Neural cell (in vitro differentiated cells): ENCODE results near the gene CLASP1. TPM values are rescaled to one million over a fixed set of nuclear protein-coding genes. Genes with fewer than 3 reads are reported as not detected.

Experiments used
- H2AFZ ChIP-seq: fragments of 200-600, 300-800 bp; sonication (generic), shearing (Covaris generic); 2 replicates; pipeline ENCODE4 v1.6.0; 2014; ENCODE audit warnings: low read depth, mild to moderate bottlenecking, antibody characterized with exemption, low read length, moderate library complexity
- H3F3A ChIP-seq: fragments of 200-600 bp; shearing (Covaris generic); 2 replicates; pipeline ENCODE4 v1.6.1; 2016; ENCODE audit warnings: mild to moderate bottlenecking, moderate library complexity, mixed read lengths, antibody characterized with exemption, low read length; ENCODE audit not compliant: insufficient read depth, poor library complexity, severe bottlenecking
- H3K27ac ChIP-seq: fragments of 200-600, 300-800 bp; sonication (generic), shearing (Covaris generic); 2 replicates; pipeline ENCODE4 v1.5.1; 2014; ENCODE audit warnings: mild to moderate bottlenecking, low read length, moderate library complexity
- H3K27me3 ChIP-seq: fragments of 300-800, 200-600 bp; sonication (generic), shearing (Covaris generic); 2 replicates; pipeline ENCODE4 v1.6.0; 2014; ENCODE audit warnings: mild to moderate bottlenecking, low read depth, low read length, moderate library complexity; ENCODE audit not compliant: insufficient read depth
- H3K36me3 ChIP-seq: fragments of 300-800, 200-600 bp; sonication (generic), shearing (Covaris generic); 2 replicates; pipeline ENCODE4 v1.5.1; 2014; ENCODE audit warnings: mild to moderate bottlenecking, antibody characterized with exemption, low read length, moderate library complexity; ENCODE audit not compliant: insufficient read depth
- H3K4me2 ChIP-seq: fragments of 300-800, 200-600 bp; sonication (generic), shearing (Covaris generic); 2 replicates; pipeline ENCODE4 v1.6.0; 2014; ENCODE audit warnings: mild to moderate bottlenecking, low read length
- H3K4me3 ChIP-seq: fragments of 300-800, 200-600 bp; sonication (generic), shearing (Covaris generic); 2 replicates; pipeline ENCODE4 v1.5.1; 2014; ENCODE audit warnings: mild to moderate bottlenecking, low read length, moderate library complexity
- H3K79me2 ChIP-seq: fragments of 200-600 bp; shearing (Covaris generic); replicated peaks from 2 replicates; pipeline ENCODE4 v1.6.0; 2014; ENCODE audit warnings: mild to moderate bottlenecking, low read length, moderate library complexity; ENCODE audit not compliant: insufficient read depth
- H3K9ac ChIP-seq: fragments of 300-800, 200-600 bp; sonication (generic), shearing (Covaris generic); 2 replicates; pipeline ENCODE4 v1.6.1; 2016; ENCODE audit warnings: mild to moderate bottlenecking, low read length, mixed read lengths
- H3K9me2 ChIP-seq: fragments of 200-600 bp; shearing (Covaris generic); 2 replicates; pipeline ENCODE4 v1.6.1; 2016; ENCODE audit warnings: mild to moderate bottlenecking, low read length, mixed read lengths; ENCODE audit not compliant: insufficient read depth
- H3K9me3 ChIP-seq: fragments of 200-600, 300-800 bp; sonication (generic), shearing (Covaris generic); 2 replicates; pipeline ENCODE4 v1.6.1; 2016; ENCODE audit warnings: mild to moderate bottlenecking, mixed run types, low read length, moderate library complexity, mixed read lengths
- H4K20me1 ChIP-seq: fragments of 200-600 bp; shearing (Covaris generic); 2 replicates; pipeline ENCODE4 v1.6.1; 2016; ENCODE audit warnings: mild to moderate bottlenecking, mixed run types; ENCODE audit not compliant: insufficient read depth
- CTCF ChIP-seq: fragments of 450-650 bp; IDR thresholded peaks from 2 replicates; pipeline ENCODE4 v1.5.1; 2014; ENCODE audit warnings: antibody characterized with exemption, mild to moderate bottlenecking, moderate library complexity; ENCODE audit not compliant: poor library complexity, severe bottlenecking
- EP300 ChIP-seq: fragments of 450-650 bp; conservative IDR thresholded peaks from 2 replicates; pipeline ENCODE4 v1.6.1; 2014; ENCODE audit warnings: antibody characterized with exemption, mild to moderate bottlenecking, moderate library complexity; ENCODE audit not compliant: poor library complexity, severe bottlenecking
- EZH2 ChIP-seq: fragments of 200-600, 300-800 bp; shearing (Covaris generic), sonication (generic); IDR thresholded peaks from 2 replicates; pipeline ENCODE4 v1.6.1; 2014; ENCODE audit warnings: antibody characterized with exemption, low read length, borderline replicate concordance, mild to moderate bottlenecking; ENCODE audit not compliant: insufficient read depth, poor library complexity, severe bottlenecking
- MXI1 ChIP-seq: fragments of 450-650 bp; conservative IDR thresholded peaks from 2 replicates; pipeline ENCODE4 v1.6.1; 2014; ENCODE audit warnings: antibody characterized with exemption, mild to moderate bottlenecking; ENCODE audit not compliant: poor library complexity, severe bottlenecking
- POLR2AphosphoS5 ChIP-seq: IDR thresholded peaks from 2 replicates; pipeline ENCODE4 v1.6.1; 2012
- RAD21 ChIP-seq: fragments of 450-650 bp; conservative IDR thresholded peaks from 2 replicates; pipeline ENCODE4 v1.6.1; 2014; ENCODE audit warnings: antibody characterized with exemption, mild to moderate bottlenecking, moderate library complexity
- SMC3 ChIP-seq: fragments of 450-650 bp; conservative IDR thresholded peaks from 2 replicates; pipeline ENCODE4 v1.6.1; 2014; ENCODE audit warnings: antibody characterized with exemption, mild to moderate bottlenecking, moderate library complexity; ENCODE audit not compliant: poor library complexity
- TAF1 ChIP-seq: IDR thresholded peaks from 2 replicates; pipeline ENCODE4 v1.6.1; 2012; ENCODE audit warnings: low read depth
- polyA plus RNA-seq: library from polyadenylated mRNA; depleted of rRNA; stranded (reverse); fragments of >200 nt; gene quantifications from 2 replicates; pipeline ENCODE4 v1.2.3, GENCODE V29; 2014
- TF ChIP-seq, protein P1 (sequence below): IDR thresholded peaks from 2 replicates; pipeline ENCODE4 v1.6.1; 2012; ENCODE audit warnings: borderline replicate concordance

The CLASP1 gene
- polyA plus RNA-seq, 1 donor from 2014 or later = 41.3 TPM

DNA sequence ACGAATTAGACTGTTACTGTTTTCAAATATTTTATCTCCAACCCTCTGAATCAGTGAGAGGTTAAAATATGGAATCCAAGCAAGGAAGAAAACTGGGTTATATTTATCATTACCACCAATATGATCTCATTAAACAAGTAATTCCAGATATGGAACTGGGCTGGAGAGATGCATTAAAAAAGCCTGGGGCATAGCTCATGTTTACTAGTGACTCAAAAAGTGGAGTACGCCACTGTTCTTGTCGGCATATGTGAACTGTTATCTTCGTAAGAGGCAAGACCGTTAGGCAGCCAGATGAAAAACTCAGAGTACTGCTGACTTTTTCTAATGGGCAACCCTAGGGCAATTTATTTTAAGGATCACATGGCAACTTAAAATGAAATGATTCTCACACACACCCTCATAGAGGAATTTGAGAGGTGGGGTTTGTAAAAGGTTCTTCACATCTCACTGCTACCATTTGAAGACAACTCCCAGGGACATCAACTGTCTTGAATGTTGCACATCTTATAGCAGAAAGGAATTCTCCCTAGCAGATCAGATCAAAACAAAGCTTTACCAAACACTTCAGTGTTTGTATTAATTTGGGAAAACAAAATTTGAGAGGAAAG, 259.1 kb downstream of the CLASP1 start:
- H3K4me2 ChIP-seq = no peak overlapping the region
- H3K36me3 ChIP-seq = peaks cover 16% of the 10 kb centered on the region
- no peak overlapping the region for H3K9ac ChIP-seq
- TF ChIP-seq EZH2 = no peak
- no peak for TF ChIP-seq TAF1
- no peak for TF ChIP-seq POLR2AphosphoS5
- TF ChIP-seq RAD21 = no peak
- TF ChIP-seq, protein P1, sequence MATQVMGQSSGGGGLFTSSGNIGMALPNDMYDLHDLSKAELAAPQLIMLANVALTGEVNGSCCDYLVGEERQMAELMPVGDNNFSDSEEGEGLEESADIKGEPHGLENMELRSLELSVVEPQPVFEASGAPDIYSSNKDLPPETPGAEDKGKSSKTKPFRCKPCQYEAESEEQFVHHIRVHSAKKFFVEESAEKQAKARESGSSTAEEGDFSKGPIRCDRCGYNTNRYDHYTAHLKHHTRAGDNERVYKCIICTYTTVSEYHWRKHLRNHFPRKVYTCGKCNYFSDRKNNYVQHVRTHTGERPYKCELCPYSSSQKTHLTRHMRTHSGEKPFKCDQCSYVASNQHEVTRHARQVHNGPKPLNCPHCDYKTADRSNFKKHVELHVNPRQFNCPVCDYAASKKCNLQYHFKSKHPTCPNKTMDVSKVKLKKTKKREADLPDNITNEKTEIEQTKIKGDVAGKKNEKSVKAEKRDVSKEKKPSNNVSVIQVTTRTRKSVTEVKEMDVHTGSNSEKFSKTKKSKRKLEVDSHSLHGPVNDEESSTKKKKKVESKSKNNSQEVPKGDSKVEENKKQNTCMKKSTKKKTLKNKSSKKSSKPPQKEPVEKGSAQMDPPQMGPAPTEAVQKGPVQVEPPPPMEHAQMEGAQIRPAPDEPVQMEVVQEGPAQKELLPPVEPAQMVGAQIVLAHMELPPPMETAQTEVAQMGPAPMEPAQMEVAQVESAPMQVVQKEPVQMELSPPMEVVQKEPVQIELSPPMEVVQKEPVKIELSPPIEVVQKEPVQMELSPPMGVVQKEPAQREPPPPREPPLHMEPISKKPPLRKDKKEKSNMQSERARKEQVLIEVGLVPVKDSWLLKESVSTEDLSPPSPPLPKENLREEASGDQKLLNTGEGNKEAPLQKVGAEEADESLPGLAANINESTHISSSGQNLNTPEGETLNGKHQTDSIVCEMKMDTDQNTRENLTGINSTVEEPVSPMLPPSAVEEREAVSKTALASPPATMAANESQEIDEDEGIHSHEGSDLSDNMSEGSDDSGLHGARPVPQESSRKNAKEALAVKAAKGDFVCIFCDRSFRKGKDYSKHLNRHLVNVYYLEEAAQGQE = no peak
- no peak for TF ChIP-seq EP300
- TF ChIP-seq SMC3 = no peak
- no peak for TF ChIP-seq MXI1
- no peak for TF ChIP-seq CTCF
- no peaks in the 10 kb centered on the region for H3K9me2 ChIP-seq
- no peaks in the 10 kb centered on the region for H4K20me1 ChIP-seq
- H3K79me2 ChIP-seq = no peaks in the 10 kb centered on the region
- no peak overlapping the region for H2AFZ ChIP-seq
- no peaks in the 10 kb centered on the region for H3K9me3 ChIP-seq
- H3F3A ChIP-seq = no peaks in the 10 kb centered on the region
- H3K27me3 ChIP-seq = no peaks in the 10 kb centered on the region
- H3K27ac ChIP-seq = no peak overlapping the region
- no peak overlapping the region for H3K4me3 ChIP-seq

GRCh38 chr2:121388371-121388770, 260.9 kb downstream of the CLASP1 start:
- no peak overlapping the region for H3K9ac ChIP-seq
- H4K20me1 ChIP-seq = no peaks in the 10 kb centered on the region
- no peak overlapping the region for H3K27ac ChIP-seq
- no peak overlapping the region for H3K4me3 ChIP-seq
- H2AFZ ChIP-seq = no peak overlapping the region
- peaks cover 16% of the 10 kb centered on the region for H3K36me3 ChIP-seq
- H3K9me3 ChIP-seq = no peaks in the 10 kb centered on the region
- no peak overlapping the region for H3K4me2 ChIP-seq
- TF ChIP-seq MXI1 (no peak), SMC3 (no peak), TAF1 (no peak)
- H3K9me2 ChIP-seq = no peaks in the 10 kb centered on the region
- no peaks in the 10 kb centered on the region for H3F3A ChIP-seq
- H3K27me3 ChIP-seq = no peaks in the 10 kb centered on the region
- H3K79me2 ChIP-seq = no peaks in the 10 kb centered on the region
